NCI-H1417 treated with DMSO at 0.1 percent for 48 hours (cell line): Measurements from ENCODE around the gene DNAH12.
"Not testable (repeated sequence)": the region's sequence is repeated elsewhere in the genome, so short reads cannot be mapped to it uniquely, and the experiment has no call there.

ENCODE experiments used
- DNase-seq: peaks from one replicate; lab custom pipeline; 2025; lab: John Stamatoyannopoulos, UW

DNAH12 gene

DNA sequence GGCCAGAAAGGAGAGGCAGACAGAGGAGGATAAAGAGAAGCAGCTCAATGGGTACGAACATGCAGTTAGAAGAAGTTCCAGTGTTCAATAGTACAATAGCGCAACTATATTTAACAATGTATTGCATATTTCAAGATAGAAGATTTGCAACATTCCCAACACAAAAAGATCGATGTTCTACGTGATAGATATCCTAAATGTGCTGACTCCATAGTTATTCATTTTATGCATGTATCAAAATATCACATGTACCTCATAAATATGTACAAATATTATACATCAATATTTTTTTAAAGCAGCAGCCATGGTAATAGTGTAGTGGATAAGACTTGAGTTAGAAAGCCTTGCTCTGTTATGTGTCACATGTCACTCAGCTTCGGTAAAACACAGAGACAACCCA, 141.5 kb downstream of the DNAH12 start:
- no peak for DNase-seq

DNA sequence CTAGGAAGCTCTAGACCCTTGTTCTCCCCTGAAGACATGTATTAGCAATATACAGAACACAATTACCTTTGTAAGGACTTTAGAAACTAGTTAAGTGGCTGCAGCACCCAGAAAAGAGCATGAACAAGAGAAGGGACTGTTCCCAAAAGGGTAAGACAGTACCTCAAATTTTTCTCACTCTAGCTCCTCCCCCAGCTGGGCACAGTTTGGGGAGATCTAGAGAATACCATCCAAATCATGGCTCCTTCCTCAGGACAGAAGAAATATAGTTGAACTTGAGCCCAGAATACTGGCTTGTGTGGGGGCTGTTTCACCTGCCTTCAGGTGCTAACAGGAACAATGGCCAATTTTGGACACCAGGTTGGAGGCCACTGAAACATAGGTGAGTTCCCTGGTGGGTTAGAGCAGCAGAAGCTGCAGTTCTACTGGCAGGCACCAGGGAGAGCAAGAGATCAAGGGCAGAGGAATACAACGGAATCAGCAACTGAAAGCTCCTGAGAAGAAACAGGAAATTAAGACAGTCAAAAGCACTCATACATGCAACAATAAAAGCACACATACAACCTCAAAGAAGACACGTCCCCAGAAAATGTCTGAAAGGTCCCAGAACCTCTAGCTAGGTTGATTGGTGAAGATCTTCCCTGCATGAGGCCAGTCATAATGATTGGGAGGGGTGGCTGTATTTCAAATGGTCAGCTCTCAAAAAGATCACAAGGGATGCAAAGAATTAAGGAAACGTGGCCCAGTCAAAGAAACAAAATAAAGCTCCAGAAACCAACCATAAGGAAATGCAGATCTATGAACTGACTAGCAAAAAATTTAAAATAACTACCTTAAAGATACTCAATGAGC, 146.7 kb downstream of the DNAH12 start:
- no peak for DNase-seq

DNA sequence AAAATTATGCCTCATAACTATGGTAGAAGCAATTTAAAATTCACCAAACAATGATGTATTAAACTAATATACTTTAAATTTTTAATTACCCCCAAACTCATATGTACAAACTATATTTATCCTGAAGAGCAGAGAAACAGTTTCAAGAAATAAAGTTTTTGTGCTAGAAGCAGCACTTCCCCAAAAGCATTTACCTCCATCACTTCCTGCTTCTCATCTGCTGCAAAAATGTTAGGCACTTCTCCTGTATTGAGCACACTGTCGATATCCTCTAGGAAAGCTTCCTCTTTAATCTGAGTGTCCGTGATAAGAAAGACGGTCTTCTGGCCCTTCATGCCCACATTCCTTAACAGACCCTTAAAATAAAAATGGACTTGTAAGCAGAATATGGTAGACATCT, 150.2 kb downstream of the DNAH12 start:
- no peak for DNase-seq

DNA sequence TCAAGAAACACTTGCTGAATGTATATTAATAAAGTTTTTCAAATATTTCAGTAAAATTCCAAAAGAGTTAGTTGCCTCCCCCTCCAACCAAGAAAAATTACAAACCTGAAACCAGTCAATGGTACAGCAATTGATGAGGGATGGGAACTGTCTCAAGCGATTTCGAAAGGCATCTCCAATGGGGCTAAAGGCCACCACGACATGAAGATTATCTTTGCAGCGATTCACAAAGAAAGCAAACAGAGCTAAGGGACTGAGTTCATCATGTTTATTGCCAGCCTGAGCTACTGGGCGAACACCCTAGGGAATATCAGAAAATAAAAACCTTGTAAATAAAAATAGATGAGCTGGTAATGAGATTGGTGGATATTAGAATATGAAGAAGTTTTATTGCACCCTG, 152.4 kb downstream of the DNAH12 start:
- no peak for DNase-seq

DNA sequence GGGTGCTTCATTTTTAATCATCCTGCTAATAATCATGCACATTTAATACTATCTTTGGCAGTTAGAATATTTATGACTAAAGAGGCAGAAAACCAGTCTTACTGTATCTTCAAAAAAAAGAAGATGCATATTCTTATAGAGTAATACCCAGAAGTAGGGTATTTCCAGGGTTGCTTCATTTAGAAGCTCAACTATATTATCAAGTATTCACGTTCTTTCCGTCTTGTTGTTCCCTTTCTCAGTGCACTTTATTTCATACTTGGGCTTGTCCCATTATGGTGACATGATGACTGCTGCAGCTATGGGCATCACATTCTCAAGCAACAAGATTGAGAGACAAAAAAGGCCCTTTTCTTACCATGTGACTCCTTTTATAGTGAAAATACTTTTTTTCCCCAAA, 154.9 kb downstream of the DNAH12 start:
- DNase-seq = no peak

DNA sequence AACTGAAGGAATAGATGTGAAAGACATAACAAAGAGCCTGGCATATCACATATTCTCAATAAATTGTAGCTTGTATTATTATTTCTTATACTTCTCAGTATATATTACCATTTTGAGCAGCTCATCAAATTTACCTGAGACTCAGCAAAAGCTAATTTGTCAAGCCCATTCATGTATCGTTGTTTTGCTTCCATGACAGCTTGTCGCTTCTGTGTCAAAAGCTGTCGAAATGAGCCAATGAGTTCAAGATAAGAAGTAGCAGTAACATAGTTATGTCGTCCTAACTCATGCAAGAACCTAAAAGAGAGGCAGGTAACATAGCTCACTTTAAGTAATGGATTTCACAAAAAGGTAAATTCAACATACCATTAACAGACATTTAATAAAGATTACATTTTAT, 157.8 kb downstream of the DNAH12 start:
- no peak for DNase-seq

DNA sequence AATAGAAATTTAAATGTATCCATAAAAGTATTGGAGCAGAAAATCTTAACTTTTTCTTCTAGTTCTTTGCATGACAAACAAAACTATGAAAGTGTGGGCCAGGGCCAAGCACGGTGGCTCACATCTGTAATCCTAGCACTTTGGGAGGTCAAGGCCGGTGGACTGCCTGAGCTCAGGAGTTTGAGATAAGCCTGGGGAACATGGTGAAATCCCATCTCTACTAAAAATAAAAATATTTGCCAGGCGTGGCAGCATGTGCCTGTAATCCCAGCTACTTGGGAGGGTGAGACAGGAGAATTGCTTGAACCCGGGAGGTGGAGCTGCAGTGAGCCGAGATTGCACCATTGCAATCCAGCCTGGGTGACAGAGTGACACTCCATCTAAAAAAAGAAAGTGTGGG, 158.6 kb downstream of the DNAH12 start:
- no peak for DNase-seq

DNA sequence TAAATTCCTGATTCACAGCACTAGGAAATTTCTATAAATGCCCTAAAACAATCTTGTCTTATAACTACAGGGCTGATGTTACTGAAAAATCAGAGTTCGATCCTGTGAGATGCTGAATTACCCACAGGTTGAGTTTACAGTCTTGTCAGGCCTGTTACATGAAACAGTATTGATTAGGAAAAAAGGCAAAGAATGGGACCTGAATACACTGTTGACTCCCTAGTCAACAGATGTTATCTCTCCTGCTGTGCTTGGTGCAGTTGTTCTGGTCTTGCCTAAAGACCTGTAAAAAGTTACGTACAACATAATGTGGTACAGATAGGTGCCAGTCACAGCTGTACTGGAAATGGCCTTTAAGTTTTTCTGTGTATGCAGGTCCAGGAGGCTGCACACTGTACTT, 160.3 kb downstream of the DNAH12 start:
- no peak for DNase-seq

DNA sequence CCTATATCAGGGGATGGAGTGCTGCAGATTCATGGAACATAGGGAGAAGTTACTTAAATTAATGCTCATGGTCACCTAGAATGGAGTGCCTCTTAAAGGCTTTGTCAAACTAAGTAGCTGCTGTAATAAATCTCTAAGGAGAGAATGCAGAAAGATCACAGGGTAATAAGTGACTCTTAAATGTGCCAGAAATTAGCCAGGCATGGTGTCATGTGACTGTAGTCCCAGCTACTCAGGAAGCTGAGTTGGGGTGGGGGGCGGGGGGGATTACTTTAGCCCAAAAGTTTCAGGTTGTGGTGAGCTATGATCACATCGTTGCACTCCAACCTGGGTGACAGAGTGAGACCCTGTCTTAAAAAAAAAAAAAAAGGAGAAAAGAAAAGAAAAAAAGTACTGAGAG, 160.7 kb downstream of the DNAH12 start:
- DNase-seq = no peak

DNA sequence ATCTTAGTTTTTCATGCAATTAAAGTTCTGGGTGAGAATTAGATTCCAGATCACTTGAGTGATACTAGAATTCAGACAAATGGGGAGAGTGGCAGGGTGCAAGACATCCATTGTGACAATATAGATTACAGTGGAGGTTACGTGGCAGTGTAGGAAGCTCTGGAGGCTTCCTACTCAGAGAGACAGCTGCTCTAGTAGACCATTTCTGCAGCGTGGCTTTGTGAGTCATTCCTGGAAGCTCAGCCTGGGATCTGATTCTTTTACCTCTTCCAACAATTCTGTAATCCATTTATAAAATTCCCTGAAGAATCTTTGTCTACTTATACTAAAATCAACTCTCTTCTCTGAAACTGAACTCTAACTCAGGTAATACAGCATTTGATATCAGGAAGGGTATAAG, 161.2 kb downstream of the DNAH12 start:
- DNase-seq = no peak

DNA sequence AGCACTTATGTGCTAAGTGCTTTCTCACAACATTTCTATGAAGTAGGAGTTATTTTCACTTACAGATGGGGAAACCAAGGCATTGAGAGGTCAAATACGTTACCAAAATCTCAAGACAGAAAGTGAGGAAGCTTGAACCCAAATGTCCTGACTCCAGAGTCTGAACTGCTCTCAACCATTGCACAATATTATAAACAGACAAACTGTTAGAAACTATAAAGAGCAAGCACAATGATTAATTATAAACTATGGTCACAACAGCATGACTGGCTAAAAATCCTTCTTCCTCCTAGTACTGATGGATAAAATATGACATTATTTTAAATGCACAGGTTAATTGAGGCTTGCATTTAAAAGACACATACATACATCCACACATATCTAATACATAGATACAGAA, 173.8 kb downstream of the DNAH12 start:
- DNase-seq = no peak

DNA sequence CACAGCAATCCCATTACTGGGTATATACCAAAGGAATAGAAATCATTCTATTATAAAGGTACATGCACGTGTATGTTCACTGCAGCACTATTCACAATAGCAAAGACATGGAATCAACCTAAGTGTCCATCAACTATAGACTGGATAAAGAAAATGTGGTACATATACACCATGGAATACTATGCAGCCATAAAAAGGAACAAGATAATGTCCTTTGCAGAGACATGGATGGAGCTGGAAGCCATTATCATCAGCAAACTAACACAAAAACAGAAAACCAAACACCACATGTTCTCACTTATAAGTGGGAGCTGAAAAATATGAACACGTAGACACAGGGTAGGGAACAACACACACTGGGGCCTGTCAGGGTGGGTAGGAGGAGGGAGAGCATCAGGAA, 179.1 kb downstream of the DNAH12 start:
- not testable (repeated sequence) for DNase-seq

DNA sequence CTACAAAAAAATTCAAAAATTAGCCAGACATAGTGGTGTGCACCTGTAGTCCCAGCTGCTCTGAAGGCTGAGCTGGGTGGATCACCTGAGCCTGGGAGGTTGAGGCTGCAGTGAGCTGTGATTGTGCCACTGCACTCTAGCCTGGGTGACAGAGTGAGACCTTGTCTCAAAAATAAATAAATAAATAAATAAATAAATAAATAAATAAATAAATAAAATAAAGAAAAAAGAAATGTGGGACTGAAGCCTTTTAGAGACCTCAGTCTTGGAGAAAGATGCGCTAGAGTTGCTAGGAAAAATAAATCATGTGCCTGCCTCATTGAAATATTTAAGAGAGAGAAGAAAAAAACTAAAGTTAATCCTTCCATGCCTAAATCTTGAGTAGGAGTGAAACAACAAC, 187.9 kb downstream of the DNAH12 start:
- not testable (repeated sequence) for DNase-seq

DNA sequence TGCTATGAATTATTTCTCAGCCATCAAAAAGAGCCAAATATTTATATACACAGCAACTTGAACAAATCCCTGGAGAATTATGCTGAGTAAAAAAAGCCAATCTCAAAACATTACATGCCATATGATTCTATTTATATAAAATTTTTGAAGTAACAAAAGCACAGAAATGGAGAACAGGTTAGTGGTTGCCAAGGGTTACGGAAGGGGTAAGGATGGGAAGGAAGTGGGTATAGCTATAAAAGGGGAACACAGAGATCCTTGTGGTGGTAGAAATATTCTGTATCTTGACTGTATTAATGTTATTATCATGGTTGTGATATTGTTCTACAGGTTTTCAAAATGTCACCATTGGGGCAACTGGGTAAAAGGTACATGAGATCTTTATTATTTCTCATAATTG, 189.4 kb downstream of the DNAH12 start:
- DNase-seq = no peak

DNA sequence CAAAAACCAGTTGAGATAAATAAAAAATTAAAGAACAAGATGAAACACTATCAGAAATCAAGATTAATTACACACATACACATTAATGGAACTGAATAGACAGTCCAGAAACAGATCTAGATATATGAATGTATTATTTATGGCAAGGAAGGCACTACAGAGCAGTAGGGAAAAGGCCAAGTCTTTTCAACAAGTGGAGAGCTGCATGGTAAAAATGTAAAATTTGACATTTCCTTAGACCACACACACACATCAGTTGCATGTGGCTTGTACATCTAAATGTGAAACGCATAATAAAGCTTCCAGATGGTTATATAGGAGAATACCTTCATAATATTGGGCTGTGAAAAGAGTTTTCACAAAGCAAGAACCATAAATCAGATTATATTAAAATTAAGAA, 193.9 kb downstream of the DNAH12 start:
- DNase-seq = no peak

DNA sequence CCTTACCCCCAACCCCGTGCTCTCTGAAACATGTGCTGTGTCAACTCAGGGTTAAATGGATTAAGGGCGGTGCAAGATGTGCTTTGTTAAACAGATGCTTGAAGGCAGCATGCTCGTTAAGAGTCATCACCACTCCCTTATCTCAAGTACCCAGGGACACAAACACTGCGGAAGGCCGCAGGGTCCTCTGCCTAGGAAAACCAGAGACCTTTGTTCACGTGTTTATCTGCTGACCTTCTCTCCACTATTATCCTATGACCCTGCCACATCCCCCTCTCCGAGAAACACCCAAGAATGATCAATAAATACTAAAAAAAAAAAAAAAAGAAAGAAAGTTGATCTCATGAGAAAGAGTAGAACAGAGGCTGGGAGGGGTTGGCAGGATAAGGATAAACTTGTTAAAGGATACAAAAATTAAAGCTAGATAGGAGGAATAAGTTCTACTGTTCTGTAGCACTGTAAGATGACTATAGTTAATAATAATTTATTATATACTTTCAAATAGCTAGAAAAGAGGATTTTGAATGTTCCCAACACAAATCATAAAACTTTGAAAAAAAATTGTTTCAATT, 205.0 kb downstream of the DNAH12 start:
- DNase-seq = not testable (repeated sequence)

DNA sequence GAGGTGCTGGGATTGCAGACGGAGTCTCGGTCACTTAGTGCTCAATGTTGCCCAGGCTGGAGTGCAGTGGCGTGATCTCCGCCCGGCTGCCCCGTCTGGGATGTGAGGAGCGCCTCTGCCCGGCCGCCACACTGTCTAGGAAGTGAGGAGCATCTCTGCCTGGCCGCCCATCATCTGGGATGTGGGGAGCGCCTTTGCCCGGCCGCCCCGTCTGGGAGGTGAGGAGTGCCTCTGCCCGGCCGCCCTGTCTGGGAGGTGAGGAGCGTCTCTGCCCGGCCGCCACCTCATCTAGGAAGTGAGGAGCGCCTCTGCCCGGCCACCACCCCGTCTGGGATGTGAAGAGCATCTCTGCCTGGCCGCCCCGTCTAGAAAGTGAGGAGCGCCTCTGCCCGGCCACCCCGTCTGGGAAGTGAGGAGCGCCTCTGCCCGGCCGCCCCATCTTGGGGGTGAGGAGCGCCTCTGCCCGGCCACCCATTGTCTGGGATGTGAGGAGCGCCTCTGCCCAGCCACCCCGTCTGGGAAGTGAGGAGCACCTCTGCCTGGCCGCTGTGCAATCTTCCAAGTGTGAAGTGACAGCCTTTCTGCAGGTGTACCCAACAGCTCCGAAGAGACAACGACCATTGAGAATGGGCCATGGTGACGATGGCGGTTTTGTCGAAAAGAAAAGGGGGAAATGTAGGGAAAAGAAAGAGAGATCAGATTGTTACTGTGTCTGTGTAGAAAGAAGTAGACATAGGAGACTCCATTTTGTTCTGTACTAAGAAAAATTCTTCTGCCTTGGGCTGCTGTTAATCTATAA, 205.7 kb downstream of the DNAH12 start:
- not testable (repeated sequence) for DNase-seq

DNA sequence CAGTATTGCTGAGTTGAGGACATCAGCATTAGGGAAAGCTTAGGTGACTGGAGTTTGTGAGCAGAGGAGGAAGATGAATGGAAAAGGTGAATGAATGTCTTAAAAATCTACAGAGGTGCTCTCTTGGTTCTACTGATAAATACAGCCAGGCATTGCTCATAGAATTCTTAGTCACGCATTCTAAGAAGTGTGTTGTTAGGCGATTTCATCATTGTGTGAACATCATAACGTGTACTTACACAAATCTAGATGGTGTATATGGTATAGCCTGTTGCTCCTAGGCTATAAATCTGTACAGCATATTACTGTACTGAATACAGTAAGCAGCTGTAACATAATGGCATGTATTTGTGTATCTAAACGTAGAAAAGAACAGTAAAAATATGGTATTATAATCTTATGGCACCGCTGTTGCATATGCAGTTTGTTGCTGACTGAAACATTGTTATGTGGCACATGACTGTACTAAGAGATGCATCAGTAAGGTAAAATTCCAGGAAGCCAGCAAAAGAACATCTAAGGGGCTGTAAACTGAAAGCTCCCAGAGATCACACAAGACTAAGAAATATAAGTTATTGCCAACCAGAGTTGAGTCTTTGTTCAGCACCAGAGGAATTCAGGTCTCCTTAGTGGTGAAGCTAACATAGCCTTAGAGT, 208.7 kb downstream of the DNAH12 start:
- DNase-seq = no peak

DNA sequence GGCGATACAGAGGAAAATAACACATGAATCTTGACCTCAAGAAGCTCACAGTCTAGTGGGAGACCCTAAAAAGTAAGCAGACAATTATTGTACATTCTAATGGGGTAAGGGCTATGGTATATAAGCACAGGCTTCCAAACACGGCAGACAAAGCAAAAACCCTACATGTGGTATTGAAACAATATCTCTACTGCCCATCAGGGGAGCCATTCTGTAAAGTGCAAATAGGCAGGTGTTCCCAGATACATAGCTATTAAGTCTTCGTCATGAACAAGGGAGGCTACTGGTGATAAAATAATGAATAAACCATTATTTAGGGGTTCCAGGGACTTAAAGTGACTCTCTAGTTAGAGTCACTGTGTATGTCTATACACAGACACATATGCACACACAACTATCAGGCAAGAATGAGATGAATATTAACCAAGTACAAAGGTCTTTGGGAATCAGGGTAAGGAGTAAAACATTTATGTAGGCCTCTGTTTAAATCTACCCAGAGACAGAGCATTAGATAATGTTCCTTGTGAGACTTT, 213.0 kb downstream of the DNAH12 start:
- DNase-seq = no peak

DNA sequence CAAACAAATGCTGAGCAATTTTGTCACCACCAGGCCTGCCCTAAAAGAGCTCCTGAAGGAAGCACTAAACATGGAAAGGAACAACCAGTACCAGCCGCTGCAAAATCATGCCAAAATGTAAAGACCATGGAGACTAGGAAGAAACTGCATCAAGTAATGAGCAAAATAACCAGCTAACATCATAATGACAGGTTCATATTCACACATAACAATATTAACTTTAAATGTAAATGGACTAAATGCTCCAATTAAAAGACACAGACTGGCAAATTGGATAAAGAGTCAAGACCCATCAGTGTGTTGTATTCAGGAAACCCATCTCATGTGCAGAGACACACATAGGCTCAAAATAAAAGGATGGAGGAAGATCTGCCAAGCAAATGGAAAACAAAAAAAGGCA, 217.6 kb downstream of the DNAH12 start:
- not testable (repeated sequence) for DNase-seq

DNA sequence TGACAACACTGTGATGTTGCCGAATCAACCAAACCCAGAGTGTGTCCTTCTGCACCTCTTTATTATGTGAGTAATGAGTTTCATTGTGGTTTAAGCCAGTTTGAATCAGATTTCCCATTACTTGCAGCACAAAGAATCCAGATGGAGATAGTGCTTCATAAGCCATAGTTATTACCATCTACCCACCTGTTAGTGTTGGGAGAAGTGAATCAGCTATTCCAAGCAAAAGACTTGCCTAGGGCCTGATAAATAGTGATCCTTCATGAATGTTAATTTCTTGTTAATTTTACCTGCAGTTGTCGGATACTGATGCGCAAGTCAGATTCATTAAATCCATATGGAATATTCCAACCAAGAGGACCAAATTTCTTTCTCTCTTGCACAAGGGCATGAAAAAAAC, 229.9 kb downstream of the DNAH12 start:
- DNase-seq = no peak

DNA sequence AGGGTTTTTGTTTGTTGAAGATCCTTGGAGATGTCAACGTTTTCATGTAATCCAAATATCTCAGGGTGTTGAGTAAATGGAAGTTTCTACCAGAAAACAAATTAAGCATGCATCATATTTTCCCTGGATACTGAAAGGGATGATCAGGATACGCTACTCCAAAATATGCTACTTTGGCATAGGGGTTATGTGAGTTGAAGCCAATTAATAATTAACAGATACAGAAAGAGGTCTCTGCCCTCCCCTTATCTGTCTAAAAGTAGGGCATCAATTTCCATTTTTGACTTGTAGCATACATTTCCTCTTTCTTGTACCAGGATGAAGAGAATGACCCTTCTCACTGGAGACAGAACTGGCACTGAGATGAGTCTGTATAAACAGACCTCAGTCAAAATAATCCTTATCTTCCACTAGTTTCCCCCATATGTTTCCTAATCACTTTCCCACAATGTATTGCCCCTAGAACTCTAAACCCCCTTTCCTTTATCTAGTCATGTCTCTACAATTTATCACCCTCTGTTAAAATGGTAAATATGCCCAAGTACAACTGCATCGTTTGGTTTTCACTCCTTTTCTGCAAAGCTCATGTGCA, 234.3 kb downstream of the DNAH12 start:
- no peak for DNase-seq
